OCI-LY1 (cell line): ENCODE measurements around the gene IFNA1.

Experiments
- EZH2 ChIP-seq: fragments of 200-600 bp; sonication (generic), shearing (Covaris generic); IDR thresholded peaks from 2 replicates; pipeline ENCODE4 v1.8.0; 2017; ENCODE audit warnings: borderline replicate concordance, mixed run types, mild to moderate bottlenecking, antibody characterized with exemption, low read length, moderate library complexity, mixed read lengths
- TF ChIP-seq, protein P1 (sequence below): fragments of 200-600 bp; sonication (generic), shearing (Covaris generic); IDR thresholded peaks from 2 replicates; pipeline ENCODE4 v1.5.1; 2017; ENCODE audit warnings: mild to moderate bottlenecking, antibody characterized with exemption, low read length, moderate library complexity, mixed read lengths

DNA sequence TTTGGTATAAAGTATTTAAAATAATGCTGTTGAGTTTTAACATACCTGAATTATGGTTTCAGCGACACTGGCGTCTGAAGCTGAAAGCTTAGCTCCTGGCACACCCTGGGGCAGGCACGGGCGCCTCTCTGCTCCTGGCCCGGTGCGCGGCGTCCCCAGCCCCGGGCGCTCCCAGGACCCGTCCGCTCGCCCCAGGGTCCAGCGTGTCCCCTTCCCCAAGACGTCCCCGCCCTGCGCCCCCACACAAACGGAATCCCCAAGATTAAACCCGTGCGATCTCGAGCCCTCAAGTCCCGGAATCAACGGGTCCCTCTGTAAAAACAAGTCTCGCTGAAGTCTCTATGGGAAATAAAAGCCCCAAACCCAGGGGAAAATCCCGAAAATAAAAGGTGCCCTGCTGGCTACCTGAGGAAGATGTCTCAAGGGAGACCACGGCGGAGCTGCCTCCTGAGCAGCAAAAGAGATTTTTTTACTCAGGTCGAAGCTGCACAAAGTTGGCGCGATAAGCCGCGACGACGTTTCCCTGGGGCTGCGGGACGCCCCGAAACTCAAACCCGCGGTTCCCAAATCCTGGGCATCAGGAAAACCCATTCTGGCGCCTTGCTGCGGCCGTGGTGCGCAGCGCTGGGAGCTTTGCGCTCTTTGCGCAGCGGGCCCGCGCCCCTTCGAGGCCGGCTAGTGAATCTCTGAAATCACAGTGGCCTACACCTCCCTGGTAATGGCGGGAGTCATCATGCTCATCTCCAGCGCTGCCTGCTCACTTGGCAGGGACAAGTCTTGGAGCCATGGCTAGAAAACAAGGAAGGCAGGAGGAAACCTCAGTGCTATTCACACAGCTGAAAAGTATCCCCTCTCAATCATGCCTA is 37.6 kb upstream of the IFNA1 start:
- no peak for TF ChIP-seq EZH2
- TF ChIP-seq, protein P1, sequence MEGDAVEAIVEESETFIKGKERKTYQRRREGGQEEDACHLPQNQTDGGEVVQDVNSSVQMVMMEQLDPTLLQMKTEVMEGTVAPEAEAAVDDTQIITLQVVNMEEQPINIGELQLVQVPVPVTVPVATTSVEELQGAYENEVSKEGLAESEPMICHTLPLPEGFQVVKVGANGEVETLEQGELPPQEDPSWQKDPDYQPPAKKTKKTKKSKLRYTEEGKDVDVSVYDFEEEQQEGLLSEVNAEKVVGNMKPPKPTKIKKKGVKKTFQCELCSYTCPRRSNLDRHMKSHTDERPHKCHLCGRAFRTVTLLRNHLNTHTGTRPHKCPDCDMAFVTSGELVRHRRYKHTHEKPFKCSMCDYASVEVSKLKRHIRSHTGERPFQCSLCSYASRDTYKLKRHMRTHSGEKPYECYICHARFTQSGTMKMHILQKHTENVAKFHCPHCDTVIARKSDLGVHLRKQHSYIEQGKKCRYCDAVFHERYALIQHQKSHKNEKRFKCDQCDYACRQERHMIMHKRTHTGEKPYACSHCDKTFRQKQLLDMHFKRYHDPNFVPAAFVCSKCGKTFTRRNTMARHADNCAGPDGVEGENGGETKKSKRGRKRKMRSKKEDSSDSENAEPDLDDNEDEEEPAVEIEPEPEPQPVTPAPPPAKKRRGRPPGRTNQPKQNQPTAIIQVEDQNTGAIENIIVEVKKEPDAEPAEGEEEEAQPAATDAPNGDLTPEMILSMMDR: no peak
